Mucosa of descending colon (tissue), 3 donors: ENCODE measurements around the gene HSD17B7. TPM values are rescaled to one million over a fixed set of nuclear protein-coding genes. Genes with fewer than 3 reads are reported as not detected.

Experiments used
- ATAC-seq: fragments of 200-7000 bp; cut with Tn5 transposase; one replicate; pipeline ENCODE4 v1.9.1; 2020; ENCODE audit warnings: mild to moderate bottlenecking, moderate library complexity
- DNase-seq, 3 donors: peaks; one replicate each; pipeline ENCODE4 v3.0.0-alpha.2; 2020
- H3K36me3 ChIP-seq: fragments of 200-600 bp; one replicate; pipeline ENCODE4 v1.8.0; 2021; ENCODE audit warnings: low read depth, mild to moderate bottlenecking
- H3K4me1 ChIP-seq: fragments of 200-600 bp; one replicate; pipeline ENCODE4 v1.8.0; 2021; ENCODE audit warnings: low read depth, mild to moderate bottlenecking
- H3K4me3 ChIP-seq: fragments of 200-600 bp; one replicate; pipeline ENCODE4 v1.8.0; 2021; ENCODE audit warnings: mild to moderate bottlenecking
- H3K9me3 ChIP-seq: fragments of 200-600 bp; one replicate; pipeline ENCODE4 v1.8.0; 2021; ENCODE audit warnings: mild to moderate bottlenecking
- intact Hi-C, 2 donors: fragments of 100-400 bp; cut with DNase I in 1 of 2; cut with micrococcal nuclease in 1 of 2; formaldehyde crosslinking; loops; one replicate each; pipeline versions ENCODE4 v1.11.0 to v1.11.1; 2022; cut with DNase I, micrococcal nuclease
- total RNA-seq, 3 donors: library from RNA; stranded (reverse); fragmentation: NEBNext Ultra II Directional in 2 of 3; extraction: Animal tissue kit (Norgen Biotek cat#: 25700) in 2 of 3; gene quantifications; one replicate each; pipeline versions ENCODE4 v1.2.1 to v1.2.4, GENCODE V29; 2021 to 2023
- TF ChIP-seq, protein P1 (sequence below): fragments of 200-600 bp; IDR thresholded peaks from one replicate; pipeline ENCODE4 v1.8.0; 2022; ENCODE audit warnings: antibody characterized with exemption, mild to moderate bottlenecking
- donor health status: DM: no; HTN: no; CAD: no; lungs with moderate emphysema.
- donor health status: DM: no; HTN: no; CAD: no.
- donor health status: DM: no; HTN: yes; CAD: no.

The HSD17B7 gene
- total RNA-seq, 3 donors from 2014 or later = 20.8 to 22.2 (median 21.3) TPM

DNA sequence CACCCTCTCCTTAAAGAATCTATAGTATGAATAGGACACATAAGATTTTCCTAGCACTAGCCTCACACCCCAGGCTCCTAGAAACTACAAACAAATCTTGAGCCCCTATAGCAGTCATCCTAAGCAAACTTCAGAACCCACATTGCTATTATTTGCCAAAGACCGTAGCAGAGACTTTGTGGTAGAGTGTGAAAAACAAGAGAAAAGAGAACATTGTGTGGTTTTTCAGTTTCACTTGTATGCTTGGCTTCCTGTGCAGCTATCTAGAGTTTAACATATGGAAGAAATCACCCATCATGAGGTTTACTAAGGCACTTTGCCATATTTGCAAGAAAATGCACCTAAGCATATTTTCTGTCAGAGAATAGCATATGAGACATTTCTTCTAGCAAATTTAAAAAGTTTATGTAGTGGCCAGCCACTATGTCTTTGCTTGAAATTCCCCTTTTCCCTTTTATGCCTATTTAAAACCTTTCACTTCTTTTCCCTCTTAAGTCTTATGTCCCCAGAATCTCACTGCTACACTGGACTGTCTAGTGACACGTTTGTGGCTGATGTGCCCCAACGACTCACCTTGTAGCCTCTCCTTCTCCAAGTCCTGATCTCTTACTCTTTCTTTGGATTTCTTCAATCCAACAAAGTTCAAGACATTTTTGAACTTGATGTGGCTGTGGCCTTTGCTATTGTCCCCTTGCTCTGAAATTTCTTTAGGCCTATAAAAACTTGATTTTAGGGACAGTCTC lies 44.8 kb downstream of the HSD17B7 start:
- TF ChIP-seq, protein P1, sequence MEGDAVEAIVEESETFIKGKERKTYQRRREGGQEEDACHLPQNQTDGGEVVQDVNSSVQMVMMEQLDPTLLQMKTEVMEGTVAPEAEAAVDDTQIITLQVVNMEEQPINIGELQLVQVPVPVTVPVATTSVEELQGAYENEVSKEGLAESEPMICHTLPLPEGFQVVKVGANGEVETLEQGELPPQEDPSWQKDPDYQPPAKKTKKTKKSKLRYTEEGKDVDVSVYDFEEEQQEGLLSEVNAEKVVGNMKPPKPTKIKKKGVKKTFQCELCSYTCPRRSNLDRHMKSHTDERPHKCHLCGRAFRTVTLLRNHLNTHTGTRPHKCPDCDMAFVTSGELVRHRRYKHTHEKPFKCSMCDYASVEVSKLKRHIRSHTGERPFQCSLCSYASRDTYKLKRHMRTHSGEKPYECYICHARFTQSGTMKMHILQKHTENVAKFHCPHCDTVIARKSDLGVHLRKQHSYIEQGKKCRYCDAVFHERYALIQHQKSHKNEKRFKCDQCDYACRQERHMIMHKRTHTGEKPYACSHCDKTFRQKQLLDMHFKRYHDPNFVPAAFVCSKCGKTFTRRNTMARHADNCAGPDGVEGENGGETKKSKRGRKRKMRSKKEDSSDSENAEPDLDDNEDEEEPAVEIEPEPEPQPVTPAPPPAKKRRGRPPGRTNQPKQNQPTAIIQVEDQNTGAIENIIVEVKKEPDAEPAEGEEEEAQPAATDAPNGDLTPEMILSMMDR = no peak
- DNase-seq = no peak
- Histone ChIP-seq H3K4me1 (no peaks in the 10 kb centered on the region), H3K4me3 (no peak overlapping the region), H3K36me3 (no peaks in the 10 kb centered on the region), H3K9me3 (peaks cover 13% of the 10 kb centered on the region)
- ATAC-seq = no peak
- intact Hi-C loops = no loop called here

DNA sequence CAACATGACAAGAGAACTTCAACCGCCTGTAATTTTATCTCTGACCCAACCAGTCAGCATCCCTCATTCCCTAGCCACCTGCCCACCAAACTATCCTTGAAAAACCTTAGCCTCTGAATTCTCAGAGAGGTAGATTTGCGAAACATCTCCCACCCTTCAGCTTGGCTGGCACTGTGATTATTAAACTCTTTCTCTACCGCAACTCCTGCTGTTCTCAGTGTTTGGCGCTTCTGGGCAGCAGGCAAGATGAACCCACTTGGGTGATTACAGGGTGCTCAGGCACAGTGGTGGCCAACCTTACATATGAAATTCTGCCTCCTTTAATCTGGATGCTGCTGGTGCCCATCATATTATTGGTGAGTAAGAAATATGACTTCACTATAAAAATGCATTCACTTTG lies 48.4 kb downstream of the HSD17B7 start:
- intact Hi-C loops = no loop called here
- ATAC-seq = no peak

DNA sequence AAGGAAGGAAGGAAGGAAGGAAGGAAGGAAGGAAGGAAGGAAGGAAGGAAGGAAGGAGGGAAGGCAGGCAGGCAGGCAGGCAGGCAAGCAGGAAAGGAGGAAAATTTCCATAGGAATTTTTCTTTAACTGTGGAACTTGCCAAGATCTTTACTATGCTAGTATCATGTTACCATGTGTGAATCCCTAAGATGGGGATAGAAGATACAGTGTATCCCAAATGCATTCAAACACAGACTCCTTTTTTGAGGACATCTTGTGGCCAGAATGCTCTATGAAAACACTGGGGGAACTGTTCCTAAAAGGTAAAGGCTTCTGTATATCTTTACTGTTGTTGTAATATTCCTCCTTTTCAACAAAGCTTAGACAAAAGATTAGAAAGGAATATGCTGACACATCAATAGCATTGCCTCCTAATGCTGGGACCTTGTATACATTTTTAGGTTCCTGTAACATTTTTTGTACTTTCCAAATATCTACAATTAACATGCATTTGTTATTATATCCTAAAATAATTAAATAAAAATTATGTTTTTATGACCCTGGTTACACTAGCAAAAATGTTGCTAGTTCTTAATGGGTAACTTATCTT lies 49.8 kb downstream of the HSD17B7 start:
- H3K36me3 ChIP-seq = no peaks in the 10 kb centered on the region
- DNase-seq (no peak), ATAC-seq (no peak)
- TF ChIP-seq, protein P1 = no peak
- peaks cover 13% of the 10 kb centered on the region for H3K9me3 ChIP-seq
- intact Hi-C loops = no loop called here
- H3K4me1 ChIP-seq = no peaks in the 10 kb centered on the region
- H3K4me3 ChIP-seq = no peak overlapping the region

More for the DNA sequence above, 48.4 kb downstream of the HSD17B7 start:
- no peak overlapping the region for H3K4me3 ChIP-seq
- H3K36me3 ChIP-seq = no peaks in the 10 kb centered on the region
- H3K9me3 ChIP-seq = peaks cover 13% of the 10 kb centered on the region
- DNase-seq = no peak
- TF ChIP-seq, protein P1 = no peak
- H3K4me1 ChIP-seq = no peaks in the 10 kb centered on the region

DNA sequence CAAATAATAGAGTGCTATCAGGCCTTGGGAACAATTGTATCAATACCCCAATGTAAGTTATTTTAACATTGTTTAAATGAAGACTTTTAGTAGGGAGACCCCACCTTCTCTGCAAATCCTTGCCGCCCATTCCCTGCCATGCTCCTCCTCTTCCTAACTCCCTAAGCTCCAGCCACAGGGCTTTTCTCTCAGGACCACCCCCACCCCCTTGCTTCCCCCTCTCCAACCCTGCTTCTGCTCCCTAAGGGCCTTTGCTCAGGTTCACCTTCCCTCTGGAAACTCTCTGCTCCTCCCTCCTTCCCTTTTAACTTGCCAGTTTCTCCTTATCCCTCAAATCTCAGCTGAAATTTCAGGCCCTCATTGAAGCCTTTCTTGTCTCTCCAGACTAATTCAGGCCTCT lies 53.7 kb downstream of the HSD17B7 start:
- intact Hi-C loops = no loop called here
- Histone ChIP-seq H3K4me1 (no peaks in the 10 kb centered on the region), H3K36me3 (no peaks in the 10 kb centered on the region), H3K9me3 (peaks cover 4% of the 10 kb centered on the region), H3K4me3 (no peak overlapping the region)
- TF ChIP-seq, protein P1 = no peak
- DNase-seq (no peak), ATAC-seq (no peak)

DNA sequence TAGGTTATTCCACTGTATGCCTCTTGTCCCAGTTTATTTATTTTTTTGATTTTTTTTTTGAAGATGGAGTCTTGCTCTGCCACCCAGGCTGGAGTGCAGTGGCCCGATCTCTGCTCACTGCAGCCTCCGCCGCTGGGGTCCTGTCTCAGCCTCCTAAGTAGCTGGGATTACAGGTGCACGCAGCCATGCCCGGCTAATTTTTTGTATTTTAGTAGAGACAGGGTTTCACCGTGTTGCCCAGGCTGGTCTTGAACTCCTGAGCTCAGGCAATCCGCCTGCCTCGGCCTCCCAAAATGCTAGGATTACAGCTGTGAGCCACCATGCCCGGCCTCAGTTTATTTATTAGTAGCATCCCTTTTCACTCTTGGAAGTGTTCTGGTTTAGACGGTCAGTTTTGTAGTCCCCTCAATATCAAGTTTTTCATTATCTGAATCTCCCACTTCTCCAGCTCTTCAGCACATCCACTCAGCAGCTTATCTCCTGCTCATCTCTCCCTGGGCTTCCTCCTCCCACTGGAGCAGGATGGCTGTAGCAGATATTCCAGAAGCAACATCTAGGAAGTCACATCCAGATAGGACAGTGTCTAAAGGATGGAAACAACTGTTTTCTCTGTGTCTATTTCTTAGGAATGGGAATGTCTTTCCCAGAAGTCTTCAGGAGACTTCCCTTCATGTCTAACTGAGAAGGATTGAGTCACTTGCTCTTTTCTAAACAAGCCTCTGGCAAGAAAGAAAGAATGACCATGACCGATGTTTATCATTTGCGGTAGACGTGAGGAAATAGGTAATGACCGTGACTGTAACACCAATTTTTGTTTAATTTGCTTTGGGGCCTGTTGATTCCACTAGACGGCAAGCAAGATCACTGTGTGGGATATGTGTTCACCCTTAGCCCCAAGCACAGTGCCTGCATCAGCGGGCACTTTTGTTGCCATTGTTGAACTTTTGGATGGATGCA lies 56.0 kb downstream of the HSD17B7 start:
- Histone ChIP-seq H3K9me3 (no peaks in the 10 kb centered on the region), H3K4me3 (no peak overlapping the region), H3K36me3 (no peaks in the 10 kb centered on the region), H3K4me1 (no peaks in the 10 kb centered on the region)
- TF ChIP-seq, protein P1 = no peak
- ATAC-seq = no peak
- intact Hi-C loops = no loop called here
- no peak for DNase-seq
